Nucleus accumbens (tissue), 56 donors: ENCODE measurements around the gene RNF44.

Source experiments
- DNase-seq, 56 donors: peaks; one replicate each; lab custom pipeline; 2025; lab: John Stamatoyannopoulos, UW

RNF44 gene

DNA sequence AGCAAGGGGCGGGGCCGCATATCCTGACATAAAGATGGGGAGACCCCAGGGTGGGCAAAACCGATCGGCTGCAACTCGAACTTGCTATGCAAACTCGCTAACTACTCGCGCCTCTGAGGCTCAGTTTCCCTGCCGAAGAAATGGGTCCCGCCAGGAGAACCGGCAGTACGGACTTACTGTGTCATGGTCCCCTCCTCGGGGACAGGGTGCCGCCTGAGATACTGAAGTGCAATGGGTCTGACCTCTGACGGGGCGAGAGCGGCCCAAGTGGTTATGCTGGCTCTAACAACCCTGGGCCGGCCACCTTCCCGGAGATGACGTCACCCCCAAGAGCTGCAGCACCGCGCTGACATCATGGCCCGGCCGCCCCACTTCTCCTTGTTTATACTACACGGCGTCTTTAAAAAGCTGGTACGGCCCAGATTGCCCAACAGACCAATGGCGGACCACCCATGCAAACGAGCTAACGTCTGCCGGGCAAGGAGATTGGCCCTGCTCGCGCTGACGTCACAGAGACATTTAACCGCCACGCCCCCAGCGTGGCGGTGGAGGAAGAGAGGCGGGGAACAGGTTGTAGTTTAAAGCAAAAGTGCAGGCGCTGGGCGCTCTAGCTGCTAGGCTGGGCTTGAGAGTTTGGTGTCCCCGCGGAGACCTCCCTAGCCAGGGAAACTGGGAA, 490 bp upstream of the RNF44 start:
- DNase-seq: peak; percentile 83 to 100 (median 98)

DNA sequence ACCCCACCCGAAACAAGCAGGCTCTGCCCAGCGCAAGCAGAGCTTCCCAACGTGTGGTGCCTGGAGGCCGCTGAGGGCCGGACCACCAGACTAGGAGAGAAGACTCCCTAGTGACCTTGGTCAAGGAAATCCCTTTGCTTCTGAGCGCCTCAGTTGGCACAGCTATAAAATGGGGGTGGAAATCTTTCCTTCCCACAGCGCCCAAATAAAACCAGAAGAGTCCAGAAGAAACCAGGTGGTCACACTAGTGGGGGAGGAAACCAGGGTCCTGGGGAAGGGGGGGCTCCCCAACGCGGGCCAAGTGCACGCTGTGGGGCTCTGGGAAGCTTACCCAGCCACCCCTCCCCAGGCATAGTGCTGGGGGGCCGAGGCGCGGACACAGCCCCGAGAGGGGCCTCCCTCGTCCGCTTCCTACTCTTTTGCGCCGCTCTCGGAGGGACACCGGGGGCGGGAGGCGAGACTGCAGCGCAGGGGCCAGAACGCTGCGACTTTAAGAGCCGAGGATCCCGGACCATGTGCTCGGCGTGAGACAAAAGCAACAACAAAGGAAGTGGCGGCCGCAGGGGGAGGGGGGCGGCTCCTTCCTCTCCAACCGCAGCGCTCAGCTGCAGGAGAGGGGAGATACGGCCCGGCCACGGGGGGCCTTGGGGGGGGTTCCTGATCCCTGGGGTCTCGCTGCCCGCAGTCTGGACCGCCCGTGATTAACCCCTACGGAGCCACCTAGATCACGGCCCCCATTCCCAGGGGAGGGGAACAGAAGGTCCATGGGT, 885 bp downstream of the RNF44 start:
- DNase-seq: peak in 54 of 56 donors; percentile 19 to 86 (median 68)

DNA sequence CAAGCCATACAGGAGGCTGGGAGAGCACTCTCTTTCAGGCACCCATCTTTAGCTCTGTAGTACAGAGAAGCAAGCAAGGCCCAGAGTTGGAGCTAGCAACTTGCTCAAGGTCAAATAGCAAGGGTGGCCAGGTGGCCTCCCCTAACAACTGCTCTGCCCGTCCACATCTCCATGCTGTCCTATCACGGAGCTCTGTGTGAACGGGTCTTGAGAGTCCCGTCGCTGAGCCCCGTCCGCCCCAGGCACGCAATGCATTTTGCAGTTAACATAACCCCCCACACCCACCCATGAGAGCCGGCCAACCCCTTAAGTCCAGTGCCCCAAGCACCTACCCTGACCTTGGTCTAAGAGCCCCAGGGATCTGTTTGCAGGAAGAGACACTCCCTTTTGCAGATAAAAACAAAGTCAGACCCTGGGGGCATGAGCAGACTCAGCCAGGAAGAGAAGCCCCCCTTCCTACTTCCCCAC, 1.5 kb downstream of the RNF44 start:
- DNase-seq: no peak

- peak in 2 of 56 donors; percentile 20 to 23 for DNase-seq
Observed at GRCh38 chr5:176535101-176535663, 2.0 kb downstream of the RNF44 start.

DNA sequence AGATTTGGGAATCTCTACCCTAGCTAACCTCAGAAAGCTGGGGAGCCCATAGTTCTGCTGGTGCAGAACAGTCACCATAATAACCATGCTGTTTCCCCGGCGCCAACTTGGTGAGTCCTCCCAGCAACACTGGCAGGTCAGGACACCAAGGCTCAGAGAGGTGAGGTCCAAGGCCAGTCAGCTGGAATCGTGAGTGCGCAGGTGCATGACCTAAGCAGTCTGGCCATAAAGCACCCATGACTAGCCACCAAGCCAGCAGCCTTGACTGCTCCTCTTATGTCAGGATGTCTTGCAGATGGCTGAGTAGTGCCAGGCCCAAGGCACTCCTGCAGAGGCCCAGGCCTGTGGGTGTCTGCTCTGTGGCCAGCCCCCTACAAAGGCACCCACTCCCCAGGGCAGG, 2.6 kb downstream of the RNF44 start:
- DNase-seq: no peak

GRCh38 chr5:176533894-176534611, 3.1 kb downstream of the RNF44 start:
- peak in 1 of 56 donors; percentile 6 for DNase-seq

DNA sequence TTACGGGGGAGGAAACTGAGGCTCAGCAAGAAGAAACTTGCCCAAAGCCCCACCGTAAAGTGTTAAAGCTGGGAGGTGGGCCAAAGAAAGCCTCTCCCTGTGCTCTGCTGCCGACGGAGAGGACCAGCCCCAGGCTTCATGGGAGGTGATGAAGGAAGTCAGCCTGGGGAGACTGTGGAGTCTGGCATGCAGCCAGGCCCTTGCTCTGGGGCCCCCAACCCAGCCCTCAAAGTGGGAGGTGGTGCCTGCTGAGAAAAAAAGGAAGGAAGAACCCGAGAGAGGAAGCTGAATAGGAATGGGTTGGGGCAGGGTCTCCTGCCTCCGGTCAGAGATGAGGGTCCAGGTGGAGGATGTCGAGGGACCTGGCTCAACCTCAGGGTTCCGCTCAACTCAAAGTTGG, 3.8 kb downstream of the RNF44 start:
- peak in 6 of 56 donors; percentile 13 to 37 (median 24) for DNase-seq

GRCh38 chr5:176532795-176533194, 4.4 kb downstream of the RNF44 start:
- no peak for DNase-seq

GRCh38 chr5:176531902-176532493, 5.2 kb downstream of the RNF44 start:
- no peak for DNase-seq

DNA sequence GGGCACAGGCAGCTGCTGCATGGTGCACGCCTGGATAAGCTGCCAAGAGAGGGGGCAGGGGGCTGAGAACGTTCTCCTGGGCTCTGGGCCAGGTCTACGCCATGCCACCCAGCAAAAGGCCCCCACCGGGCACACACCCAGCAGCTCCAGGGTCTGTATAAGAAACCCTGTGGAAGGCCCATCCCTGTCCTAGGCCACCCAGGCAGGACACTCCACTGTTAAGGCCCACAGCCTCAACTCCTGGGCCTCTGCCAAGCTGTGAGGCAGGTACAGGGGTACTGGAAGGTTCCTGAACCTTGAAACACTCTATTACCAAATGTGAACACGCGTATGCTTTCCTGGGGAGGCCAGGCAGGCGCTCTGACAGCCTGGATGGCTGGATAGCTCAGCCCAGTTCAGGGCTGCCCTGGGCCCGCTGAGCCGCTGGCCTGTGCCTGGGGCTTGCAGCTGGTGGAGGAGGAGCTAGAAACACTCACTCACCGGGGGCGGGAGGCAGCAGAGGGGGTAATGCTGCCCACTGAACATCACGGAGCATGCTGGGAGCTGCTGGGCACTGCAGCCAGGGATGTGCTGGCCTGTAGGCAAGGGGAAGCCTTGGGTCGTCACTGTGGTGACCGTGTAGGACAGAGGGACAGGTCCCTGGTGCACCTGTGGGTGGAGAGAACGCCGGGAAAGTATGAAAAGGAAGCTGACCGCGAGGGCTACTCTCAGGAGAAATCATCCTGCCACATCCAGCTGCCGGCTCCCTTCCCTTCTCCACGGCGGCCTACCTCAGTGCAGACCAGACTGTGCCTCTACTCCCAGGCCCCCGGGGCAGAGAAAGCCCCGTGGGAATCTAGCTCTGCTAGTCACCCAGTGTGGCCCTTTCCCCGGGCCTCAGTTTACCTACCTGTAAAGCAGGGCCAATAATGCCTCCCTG, 6.0 kb downstream of the RNF44 start:
- DNase-seq: peak in 53 of 56 donors; percentile 25 to 91 (median 78)

- DNase-seq: no peak
Observed at GRCh38 chr5:176530393-176530982, 6.7 kb downstream of the RNF44 start.

GRCh38 chr5:176529741-176530141, 7.5 kb downstream of the RNF44 start:
- no peak for DNase-seq

- DNase-seq: no peak
Observed at GRCh38 chr5:176529116-176529740, 8.0 kb downstream of the RNF44 start.

DNA sequence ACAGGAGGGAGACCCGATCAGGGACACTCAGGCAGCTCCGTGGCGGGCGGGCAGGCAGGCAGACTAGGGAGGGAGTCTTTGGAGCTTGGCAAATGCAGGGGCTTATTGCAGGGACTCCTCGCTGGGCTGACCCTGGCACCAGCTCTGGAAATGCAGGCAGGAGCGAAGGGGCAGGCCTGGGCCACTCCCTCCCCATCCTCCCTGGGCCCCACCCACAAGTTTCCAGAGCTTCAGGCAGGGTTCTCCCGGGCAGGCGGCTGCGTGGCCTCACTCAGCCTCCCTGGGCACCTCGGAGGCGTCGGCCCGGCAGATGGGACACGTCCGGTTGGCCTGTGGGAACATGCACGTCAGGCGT, 8.5 kb downstream of the RNF44 start:
- no peak for DNase-seq

- no peak for DNase-seq
Observed at GRCh38 chr5:176528301-176528700, 8.9 kb downstream of the RNF44 start.

DNA sequence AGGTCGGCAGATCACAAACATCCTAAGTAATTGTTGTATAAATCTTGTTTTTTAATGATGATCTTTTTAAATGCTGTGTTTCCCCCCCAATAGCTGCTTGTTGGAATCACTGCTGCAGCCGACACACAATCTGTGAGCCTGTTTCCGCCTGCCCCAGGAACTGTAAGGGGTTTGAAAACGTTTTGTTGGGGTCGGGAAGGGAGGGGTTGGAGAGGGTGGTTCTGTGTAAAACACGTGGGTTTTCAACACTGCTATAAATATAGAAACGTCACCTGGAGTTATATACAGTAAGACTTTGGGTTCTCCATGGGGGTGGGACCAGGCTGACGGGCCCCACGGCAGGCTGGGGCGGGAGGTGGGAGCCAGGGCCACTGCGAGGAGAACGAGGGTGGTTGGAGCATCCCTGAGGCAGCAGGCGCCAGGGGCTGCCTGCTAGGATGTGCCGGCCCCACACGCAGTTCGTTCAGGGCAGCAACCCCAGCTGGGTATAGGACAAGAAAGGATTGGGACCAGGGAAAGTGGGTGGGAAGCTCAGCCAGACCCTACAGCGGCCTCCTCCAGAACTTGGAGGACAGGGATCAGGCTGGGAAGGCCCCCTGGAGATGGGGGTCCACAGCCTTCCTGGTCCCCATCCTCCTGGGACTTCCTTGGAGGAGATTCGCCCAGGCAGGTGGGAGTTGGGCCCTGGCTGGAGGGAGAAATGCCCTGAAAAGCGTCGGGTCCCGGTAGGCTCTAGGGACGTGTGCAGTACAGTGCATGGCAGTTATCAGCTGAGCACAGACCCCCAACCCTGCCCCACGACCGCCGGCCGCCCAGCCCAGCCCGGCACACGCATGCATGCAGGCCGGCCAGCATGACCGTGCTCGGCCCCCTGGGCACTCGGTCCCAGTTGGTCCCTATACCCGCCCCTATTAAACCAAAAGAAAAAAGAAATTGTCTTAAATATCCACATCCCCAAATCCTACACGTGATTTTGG, 9.7 kb downstream of the RNF44 start:
- no peak for DNase-seq

DNA sequence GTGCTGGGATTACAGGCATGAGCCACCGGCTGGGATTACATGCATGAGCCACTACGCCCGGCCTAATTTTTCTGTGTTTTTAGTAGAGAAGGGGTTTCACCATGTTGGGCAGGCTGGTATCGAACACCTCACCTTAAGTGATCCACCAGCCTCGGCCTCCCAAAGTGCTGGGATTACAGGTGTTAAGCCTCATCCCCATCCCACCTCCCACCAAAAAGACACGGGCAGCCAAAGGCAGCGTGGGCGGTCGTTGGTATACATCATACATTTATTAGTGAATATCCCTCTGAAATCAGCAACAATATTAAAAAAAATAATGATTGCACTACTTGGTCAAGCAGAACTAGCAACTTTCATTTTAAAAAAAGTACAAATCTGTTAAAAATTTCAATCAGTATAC, 10.7 kb downstream of the RNF44 start:
- no peak for DNase-seq
